ENCODE data around the gene SLC38A2. TPM values are rescaled to one million over a fixed set of nuclear protein-coding genes. Genes with fewer than 3 reads are reported as not detected.

SLC38A2 gene
- total RNA-seq, 1 experiment from 2014 or later = 453 TPM

DNA sequence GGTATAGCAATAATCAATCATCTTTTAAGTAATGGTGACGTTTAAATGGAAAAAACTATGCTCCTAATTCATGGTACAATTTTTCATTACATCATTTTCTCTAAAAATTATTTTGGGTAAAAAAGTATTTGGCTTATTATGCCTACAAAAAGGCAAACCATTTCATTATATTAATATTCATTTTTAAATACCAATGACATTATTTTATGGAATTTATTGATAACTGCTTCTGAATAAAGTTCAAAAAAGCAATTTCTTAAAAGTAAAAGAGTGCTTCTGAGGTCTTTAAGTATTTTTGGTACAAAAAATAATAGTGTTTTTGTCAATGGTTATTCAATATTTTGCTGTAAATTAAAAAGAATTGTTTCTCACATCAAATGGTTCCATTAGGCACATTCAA, 12.2 kb downstream of the SLC38A2 start:
- Histone ChIP-seq H3T11ph (ENCODE audit: low read length) (no peak overlapping the region), H3K9me3 (ENCODE audit: control insufficient read depth, low read depth, low read length) (no peaks in the 10 kb centered on the region), H3K4me2 (ENCODE audit: insufficient read depth, insufficient read length, low read length) (no peak overlapping the region), H3K9ac (ENCODE audit: extremely low read depth, insufficient read length, low read length) (no peak overlapping the region), H3K23ac (ENCODE audit: insufficient read length, low read depth, low read length) (no peak overlapping the region), H3K56ac (ENCODE audit: insufficient read length, low read depth, low read length) (no peak overlapping the region), H3K27ac (ENCODE audit: insufficient read length, low read depth, low read length) (no peak overlapping the region), H3K4ac (ENCODE audit: low read depth, low read length) (no peak overlapping the region), H3K14ac (ENCODE audit: insufficient read depth, low read length) (no peak overlapping the region), H4K5ac (ENCODE audit: insufficient read length, low read depth, low read length) (no peak overlapping the region), H4K8ac (replicated peaks; ENCODE audit: insufficient read length, low read depth, low read length) (no peak overlapping the region), H2BK5ac (ENCODE audit: insufficient read length, low read length) (no peak overlapping the region), H4K91ac (ENCODE audit: insufficient read length, low read depth, low read length) (no peak overlapping the region), H2AFZ (ENCODE audit: low read length) (no peak overlapping the region), H3K23me2 (ENCODE audit: insufficient read length, low read depth, low read length, poor library complexity, severe bottlenecking) (no peaks in the 10 kb centered on the region), H2BK15ac (ENCODE audit: low read depth, low read length) (no peak overlapping the region), H3K79me2 (ENCODE audit: insufficient read depth, low read length) (no peaks in the 10 kb centered on the region), H3K79me1 (ENCODE audit: insufficient read depth, low read depth, low read length, poor library complexity, severe bottlenecking) (no peaks in the 10 kb centered on the region), H4K20me1 (ENCODE audit: control insufficient read depth, insufficient read depth, insufficient read length) (no peaks in the 10 kb centered on the region), H3K4me1 (ENCODE audit: insufficient read depth, low read length) (no peaks in the 10 kb centered on the region), H2BK120ac (ENCODE audit: low read depth, low read length, poor library complexity, severe bottlenecking) (no peak overlapping the region), H2AK5ac (ENCODE audit: insufficient read length, low read length) (no peak overlapping the region), H3K18ac (ENCODE audit: insufficient read length, low read depth, low read length) (no peak overlapping the region), H2BK20ac (ENCODE audit: low read depth, low read length, poor library complexity, severe bottlenecking) (no peak overlapping the region), H2BK12ac (ENCODE audit: insufficient read length, low read depth, low read length) (no peak overlapping the region), H3K27me3 (ENCODE audit: insufficient read depth, low read length) (no peaks in the 10 kb centered on the region)
- H3K4me1 Mint-ChIP-seq = peaks cover 8 to 9% of the 10 kb centered on the region in 2 experiments
- DNase-seq = no peak
- WGBS (ENCODE audit: extremely low coverage, insufficient read length, low lambda C conversion rate) = no CpG with 5 or more reads among the region's 1 CpG
- H3K36me3 Mint-ChIP-seq (ENCODE audit: insufficient read depth in 1 of 3, low read depth in 3 of 3) = peaks cover 52 to 65% (median 65%) of the 10 kb centered on the region in 3 experiments
- no peak overlapping the region for H3K4me3 Mint-ChIP-seq
- no peaks in the 10 kb centered on the region for H3K9me3 Mint-ChIP-seq
- peaks cover 2% of the 10 kb centered on the region; the same call in 1 of the 2 replicates for H3K27me3 Mint-ChIP-seq (ENCODE audit: low read depth)
- TF ChIP-seq, protein P1, sequence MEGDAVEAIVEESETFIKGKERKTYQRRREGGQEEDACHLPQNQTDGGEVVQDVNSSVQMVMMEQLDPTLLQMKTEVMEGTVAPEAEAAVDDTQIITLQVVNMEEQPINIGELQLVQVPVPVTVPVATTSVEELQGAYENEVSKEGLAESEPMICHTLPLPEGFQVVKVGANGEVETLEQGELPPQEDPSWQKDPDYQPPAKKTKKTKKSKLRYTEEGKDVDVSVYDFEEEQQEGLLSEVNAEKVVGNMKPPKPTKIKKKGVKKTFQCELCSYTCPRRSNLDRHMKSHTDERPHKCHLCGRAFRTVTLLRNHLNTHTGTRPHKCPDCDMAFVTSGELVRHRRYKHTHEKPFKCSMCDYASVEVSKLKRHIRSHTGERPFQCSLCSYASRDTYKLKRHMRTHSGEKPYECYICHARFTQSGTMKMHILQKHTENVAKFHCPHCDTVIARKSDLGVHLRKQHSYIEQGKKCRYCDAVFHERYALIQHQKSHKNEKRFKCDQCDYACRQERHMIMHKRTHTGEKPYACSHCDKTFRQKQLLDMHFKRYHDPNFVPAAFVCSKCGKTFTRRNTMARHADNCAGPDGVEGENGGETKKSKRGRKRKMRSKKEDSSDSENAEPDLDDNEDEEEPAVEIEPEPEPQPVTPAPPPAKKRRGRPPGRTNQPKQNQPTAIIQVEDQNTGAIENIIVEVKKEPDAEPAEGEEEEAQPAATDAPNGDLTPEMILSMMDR (conservative IDR thresholded peaks at IDR 0.05) = no peak
- no peak overlapping the region for H3K27ac Mint-ChIP-seq
